NT2/D1 (cell line): ENCODE measurements around the gene CNPPD1.

Source experiments
- DNase-seq: peaks from one replicate; pipeline ENCODE4 v3.0.0-alpha.2; 2011; ENCODE audit warnings: low read depth, low spot score
- H3K27me3 ChIP-seq: 2 replicates; pipeline ENCODE4 v1.6.0; 2011; ENCODE audit warnings: mild to moderate bottlenecking; ENCODE audit not compliant: insufficient read length, insufficient read depth
- H3K36me3 ChIP-seq: 2 replicates; pipeline ENCODE4 v1.6.1; 2011; ENCODE audit warnings: mild to moderate bottlenecking, low read length, mixed read lengths; ENCODE audit not compliant: insufficient read depth, insufficient read length
- H3K4me1 ChIP-seq: 2 replicates; pipeline ENCODE4 v1.5.1; 2011; ENCODE audit not compliant: insufficient read depth, insufficient read length
- H3K4me3 ChIP-seq: 2 replicates; pipeline ENCODE4 v1.5.1; 2011; ENCODE audit warnings: low read depth; ENCODE audit not compliant: insufficient read length
- H3K9ac ChIP-seq: 2 replicates; pipeline ENCODE4 v1.6.0; 2011; ENCODE audit warnings: low read depth; ENCODE audit not compliant: insufficient read length
- H3K9me3 ChIP-seq: 2 replicates; pipeline ENCODE4 v1.5.1; 2011; ENCODE audit warnings: mild to moderate bottlenecking, low read length; ENCODE audit not compliant: insufficient read depth
- SUZ12 ChIP-seq: IDR thresholded peaks from 2 replicates; pipeline ENCODE4 v1.6.1; 2011; ENCODE audit not compliant: insufficient read length, insufficient read depth; ENCODE audit errors: extremely low read depth
- YY1 ChIP-seq: IDR thresholded peaks from 2 replicates; pipeline ENCODE4 v1.6.1; 2011; ENCODE audit not compliant: insufficient read length, insufficient read depth
- ZNF274 ChIP-seq: IDR thresholded peaks from 2 replicates; pipeline ENCODE4 v1.6.1; 2011; ENCODE audit warnings: mild to moderate bottlenecking, low read depth, low read length

The CNPPD1 gene

GRCh38 chr2:219142329-219142728, 34.4 kb downstream of the CNPPD1 start:
- Histone ChIP-seq H3K9me3 (no peaks in the 10 kb centered on the region), H3K4me1 (no peaks in the 10 kb centered on the region), H3K27me3 (no peaks in the 10 kb centered on the region), H3K9ac (no peak overlapping the region), H3K4me3 (no peak overlapping the region), H3K36me3 (peaks cover 51% of the 10 kb centered on the region)
- no peak for DNase-seq
- TF ChIP-seq YY1 (no peak), ZNF274 (no peak), SUZ12 (no peak)

DNA sequence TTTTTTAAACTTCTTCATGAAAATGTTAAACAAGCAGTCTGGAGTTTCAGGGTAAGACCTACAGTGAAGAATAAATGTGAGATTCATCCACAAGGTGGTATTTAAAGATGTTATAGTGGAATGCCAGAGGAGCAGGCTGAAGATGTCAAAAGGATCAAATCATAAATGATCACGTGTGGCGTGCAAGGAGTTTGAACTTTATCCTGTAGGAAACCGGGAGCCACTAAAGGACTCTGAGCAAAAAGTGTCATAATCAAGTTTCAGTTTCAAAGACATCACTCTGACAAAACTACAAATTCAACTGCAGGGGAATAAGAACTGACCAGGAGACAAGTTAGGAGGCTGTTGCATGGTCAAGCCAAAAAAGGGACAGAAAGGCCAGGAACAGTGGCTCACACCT, 36.0 kb downstream of the CNPPD1 start:
- peaks cover 38% of the 10 kb centered on the region for H3K36me3 ChIP-seq
- TF ChIP-seq ZNF274 (no peak), SUZ12 (no peak), YY1 (no peak)

GRCh38 chr2:219133976-219134375, 42.7 kb downstream of the CNPPD1 start:
- H3K27me3 ChIP-seq, result no peaks in the 10 kb centered on the region
- H3K9me3 ChIP-seq, result no peaks in the 10 kb centered on the region
- no peaks in the 10 kb centered on the region for H3K36me3 ChIP-seq
- TF ChIP-seq SUZ12 (no peak), YY1 (no peak), ZNF274 (no peak)
- no peak for DNase-seq
- H3K4me1 ChIP-seq, result no peaks in the 10 kb centered on the region
- no peak overlapping the region for H3K4me3 ChIP-seq
- no peak overlapping the region for H3K9ac ChIP-seq

More for the DNA sequence above, 36.0 kb downstream of the CNPPD1 start:
- H3K4me1 ChIP-seq, result no peaks in the 10 kb centered on the region
- H3K4me3 ChIP-seq, result no peak overlapping the region
- no peak for DNase-seq
- no peak overlapping the region for H3K9ac ChIP-seq
- H3K27me3 ChIP-seq, result no peaks in the 10 kb centered on the region
- H3K9me3 ChIP-seq, result no peaks in the 10 kb centered on the region

GRCh38 chr2:219131744-219132143, 45.0 kb downstream of the CNPPD1 start:
- Histone ChIP-seq H3K4me3 (no peak overlapping the region), H3K9ac (no peak overlapping the region), H3K9me3 (no peaks in the 10 kb centered on the region), H3K27me3 (no peaks in the 10 kb centered on the region), H3K4me1 (no peaks in the 10 kb centered on the region), H3K36me3 (no peaks in the 10 kb centered on the region)
- TF ChIP-seq SUZ12, result no peak
- TF ChIP-seq ZNF274, result no peak
- no peak for TF ChIP-seq YY1
- DNase-seq, result no peak

- no peak overlapping the region for H3K4me3 ChIP-seq
- no peak overlapping the region for H3K9ac ChIP-seq
- H3K4me1 ChIP-seq, result no peaks in the 10 kb centered on the region
- TF ChIP-seq ZNF274, result no peak
- TF ChIP-seq YY1, result no peak
- no peak for TF ChIP-seq SUZ12
- no peak for DNase-seq
- H3K9me3 ChIP-seq, result no peaks in the 10 kb centered on the region
- no peaks in the 10 kb centered on the region for H3K27me3 ChIP-seq
- H3K36me3 ChIP-seq, result no peaks in the 10 kb centered on the region
Measured at GRCh38 chr2:219131327-219131726, 45.4 kb downstream of the CNPPD1 start.

GRCh38 chr2:219129589-219129988, 47.1 kb downstream of the CNPPD1 start:
- Histone ChIP-seq H3K27me3 (no peaks in the 10 kb centered on the region), H3K9ac (no peak overlapping the region), H3K4me3 (no peak overlapping the region), H3K36me3 (no peaks in the 10 kb centered on the region), H3K4me1 (no peaks in the 10 kb centered on the region), H3K9me3 (no peaks in the 10 kb centered on the region)
- TF ChIP-seq SUZ12 (no peak), YY1 (no peak), ZNF274 (no peak)
- DNase-seq, result no peak

DNA sequence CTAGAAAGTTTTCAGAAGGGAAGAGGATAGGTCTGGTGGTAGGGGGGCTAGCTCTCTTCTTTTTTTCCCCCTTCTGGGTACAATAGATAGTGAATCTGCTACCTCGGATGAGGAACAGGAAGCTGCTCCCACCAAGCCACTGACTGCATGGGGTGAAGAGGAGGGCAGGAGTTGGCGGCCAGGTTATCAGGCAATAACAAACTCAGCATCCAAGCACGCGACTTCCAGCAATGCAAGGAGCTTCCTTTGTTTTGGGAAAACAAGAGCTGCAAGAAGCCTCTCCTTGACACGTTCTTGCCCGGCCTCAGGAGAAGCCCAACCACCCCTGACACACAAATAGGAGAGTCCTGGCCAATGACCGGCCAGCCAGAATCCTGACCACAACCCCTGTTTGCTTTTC, 48.3 kb downstream of the CNPPD1 start:
- H3K4me3 ChIP-seq, result no peak overlapping the region
- H3K9me3 ChIP-seq, result no peaks in the 10 kb centered on the region
- DNase-seq, result no peak
- H3K27me3 ChIP-seq, result no peaks in the 10 kb centered on the region
- H3K9ac ChIP-seq, result no peak overlapping the region
- TF ChIP-seq YY1, result no peak
- TF ChIP-seq SUZ12, result no peak
- TF ChIP-seq ZNF274, result no peak
- H3K4me1 ChIP-seq, result no peaks in the 10 kb centered on the region
- no peaks in the 10 kb centered on the region for H3K36me3 ChIP-seq
